Testis (tissue), 3 donors: ENCODE measurements around the gene SLC7A6. TPM values are rescaled to one million over a fixed set of nuclear protein-coding genes. Genes with fewer than 3 reads are reported as not detected.

Experiments used
- DNase-seq: peaks from one replicate; pipeline ENCODE4 v3.0.0-alpha.2; 2019
- H3K27ac ChIP-seq, 2 donors: fragments of 200-600 bp; sonication (generic); one replicate each; pipeline ENCODE4 v1.5.1; 2019
- H3K27me3 ChIP-seq: fragments of 200-600 bp; sonication (generic); one replicate; pipeline ENCODE4 v1.5.1; 2019
- H3K36me3 ChIP-seq: fragments of 200-600 bp; sonication (generic); one replicate; pipeline ENCODE4 v1.5.1; 2017; ENCODE audit warnings: low read depth; ENCODE audit errors: missing control alignments
- H3K4me1 ChIP-seq: fragments of 200-600 bp; sonication (generic); one replicate; pipeline ENCODE4 v1.5.1; 2019
- H3K4me3 ChIP-seq, 2 donors: fragments of 200-600 bp; sonication (generic); one replicate each; pipeline ENCODE4 v1.5.1; 2017 to 2019
- H3K9me3 ChIP-seq: fragments of 200-600 bp; sonication (generic); one replicate; pipeline ENCODE4 v1.5.1; 2017
- POLR2A ChIP-seq: fragments of 450-650 bp; IDR thresholded peaks from one replicate; pipeline ENCODE4 v1.6.1; 2017; ENCODE audit warnings: antibody characterized with exemption, mild to moderate bottlenecking, moderate library complexity
- WGBS, 2 donors: methylation state at CpG; one replicate each; pipeline ENCODE4 v1.1.5; 2018; 5-methylcytosine and 5-hydroxymethylcytosine counted together
- intact Hi-C: fragments of 100-400 bp; cut with DNase I; formaldehyde crosslinking; loops from one replicate; pipeline ENCODE4 v1.15.1; 2023; ENCODE audit warnings: low total_unique reads
- polyA plus RNA-seq: library from polyadenylated mRNA; stranded (reverse); fragments of 350-450 nt; fragmentation: Illumina TruSeq; extraction: RNeasy Lipid Tissue Mini Kit (QIAGEN cat#74804); gene quantifications from one replicate; pipeline ENCODE4 v1.2.3, GENCODE V29; 2014; ENCODE audit warnings: low read depth, low replicate concordance; ENCODE audit not compliant: insufficient read depth
- total RNA-seq, 2 donors: library from RNA; depleted of rRNA; stranded (reverse); fragments of >200 nt; gene quantifications; one replicate each; pipeline ENCODE4 v1.2.3, GENCODE V29; 2016
- TF ChIP-seq, protein P1 (sequence below), 3 experiments: fragments of 450-650 bp in 2 of 3; fragments of 200-600 bp in 1 of 3; sonication (generic) in 1 of 3; IDR thresholded peaks; one replicate each; pipeline ENCODE4 v1.5.1; 2016 to 2019; ENCODE audit warnings: antibody characterized with exemption in 3 of 3, mild to moderate bottlenecking in 2 of 3, moderate library complexity in 1 of 3

The SLC7A6 gene
- total and polyA plus RNA-seq, 3 donors from 2014 or later = 28.6 to 48.6 (median 42.2) TPM

DNA sequence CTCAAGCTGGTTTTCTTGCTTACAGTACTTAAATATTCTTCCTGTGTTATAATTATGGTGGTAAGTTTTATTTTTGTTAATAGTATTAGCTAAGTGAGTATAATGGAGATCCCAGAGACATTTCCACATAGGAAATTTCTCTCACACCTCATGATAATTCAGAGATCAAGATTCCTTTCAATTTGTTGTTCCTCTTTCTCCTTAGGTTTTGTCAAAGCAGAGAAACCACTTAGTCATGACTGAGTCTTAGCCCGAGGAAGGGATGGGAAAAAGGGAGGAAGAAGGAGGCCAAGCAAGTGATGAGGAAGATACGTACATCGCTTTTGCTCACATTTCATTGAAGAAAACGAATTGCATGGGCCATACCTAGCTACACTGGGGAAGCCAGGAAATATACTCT, 46.8 kb upstream of the SLC7A6 start:
- DNase-seq = no peak
- Histone ChIP-seq H3K27me3 (no peaks in the 10 kb centered on the region), H3K4me3 (no peak overlapping the region), H3K36me3 (no peaks in the 10 kb centered on the region), H3K9me3 (no peaks in the 10 kb centered on the region), H3K27ac (no peak overlapping the region), H3K4me1 (no peaks in the 10 kb centered on the region)
- 90 to 94% methylated on average over 4 of the region's 4 CpGs for WGBS, 2 donors
- intact Hi-C loops = no loop called here
- TF ChIP-seq, protein P1, sequence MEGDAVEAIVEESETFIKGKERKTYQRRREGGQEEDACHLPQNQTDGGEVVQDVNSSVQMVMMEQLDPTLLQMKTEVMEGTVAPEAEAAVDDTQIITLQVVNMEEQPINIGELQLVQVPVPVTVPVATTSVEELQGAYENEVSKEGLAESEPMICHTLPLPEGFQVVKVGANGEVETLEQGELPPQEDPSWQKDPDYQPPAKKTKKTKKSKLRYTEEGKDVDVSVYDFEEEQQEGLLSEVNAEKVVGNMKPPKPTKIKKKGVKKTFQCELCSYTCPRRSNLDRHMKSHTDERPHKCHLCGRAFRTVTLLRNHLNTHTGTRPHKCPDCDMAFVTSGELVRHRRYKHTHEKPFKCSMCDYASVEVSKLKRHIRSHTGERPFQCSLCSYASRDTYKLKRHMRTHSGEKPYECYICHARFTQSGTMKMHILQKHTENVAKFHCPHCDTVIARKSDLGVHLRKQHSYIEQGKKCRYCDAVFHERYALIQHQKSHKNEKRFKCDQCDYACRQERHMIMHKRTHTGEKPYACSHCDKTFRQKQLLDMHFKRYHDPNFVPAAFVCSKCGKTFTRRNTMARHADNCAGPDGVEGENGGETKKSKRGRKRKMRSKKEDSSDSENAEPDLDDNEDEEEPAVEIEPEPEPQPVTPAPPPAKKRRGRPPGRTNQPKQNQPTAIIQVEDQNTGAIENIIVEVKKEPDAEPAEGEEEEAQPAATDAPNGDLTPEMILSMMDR (IDR thresholded peaks at IDR 0.05) = no peak
- no peak for TF ChIP-seq POLR2A

GRCh38 chr16:68219725-68220351, 44.5 kb upstream of the SLC7A6 start:
- Histone ChIP-seq H3K36me3 (no peaks in the 10 kb centered on the region), H3K4me1 (no peaks in the 10 kb centered on the region), H3K27me3 (no peaks in the 10 kb centered on the region), H3K27ac (no peak overlapping the region), H3K4me3 (no peak overlapping the region), H3K9me3 (no peaks in the 10 kb centered on the region)
- 87 to 89% methylated on average over 6 of the region's 6 CpGs for WGBS, 2 donors
- intact Hi-C loops = no loop called here
- no peak for TF ChIP-seq POLR2A
- TF ChIP-seq, protein P1 (IDR thresholded peaks at IDR 0.05) = no peak
- DNase-seq = no peak

- no peak overlapping the region for H3K27ac ChIP-seq
- no peaks in the 10 kb centered on the region for H3K9me3 ChIP-seq
- no peaks in the 10 kb centered on the region for H3K36me3 ChIP-seq
- DNase-seq = no peak
- H3K4me3 ChIP-seq = no peak overlapping the region
- H3K27me3 ChIP-seq = no peaks in the 10 kb centered on the region
- intact Hi-C loops = no loop called here
- 65 to 81% methylated on average over 1 of the region's 1 CpG for WGBS, 2 donors
- H3K4me1 ChIP-seq = no peaks in the 10 kb centered on the region
- no peak for TF ChIP-seq POLR2A
- TF ChIP-seq, protein P1 (IDR thresholded peaks at IDR 0.05) = no peak
Observed at GRCh38 chr16:68223072-68223471, 41.3 kb upstream of the SLC7A6 start.

DNA sequence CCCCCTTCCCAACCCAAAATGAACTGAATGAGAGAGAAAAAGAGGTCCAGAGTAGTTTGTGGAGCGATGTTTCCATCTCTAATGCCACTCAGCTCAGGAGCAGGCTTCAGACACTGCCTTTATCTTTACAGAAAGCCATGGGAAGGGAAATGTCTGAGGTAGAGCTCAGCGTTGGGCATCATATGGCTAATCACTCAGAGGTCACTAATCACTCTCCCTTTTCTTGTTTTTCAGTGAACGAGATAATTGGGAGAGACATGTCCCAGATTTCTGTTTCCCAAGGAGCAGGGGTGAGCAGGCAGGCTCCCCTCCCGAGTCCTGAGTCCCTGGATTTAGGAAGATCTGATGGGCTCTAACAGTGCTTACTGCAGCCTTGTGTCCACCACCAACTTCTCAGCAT, 38.2 kb upstream of the SLC7A6 start:
- H3K36me3 ChIP-seq = no peaks in the 10 kb centered on the region
- no peak for TF ChIP-seq POLR2A
- TF ChIP-seq, protein P1 (IDR thresholded peaks at IDR 0.05) = no peak
- DNase-seq = no peak
- 82 to 89% methylated on average over 4 of the region's 4 CpGs for WGBS, 2 donors
- no peak overlapping the region for H3K27ac ChIP-seq
- H3K27me3 ChIP-seq = no peaks in the 10 kb centered on the region
- no peaks in the 10 kb centered on the region for H3K4me1 ChIP-seq
- no peak overlapping the region for H3K4me3 ChIP-seq
- H3K9me3 ChIP-seq = no peaks in the 10 kb centered on the region
- intact Hi-C loops = no loop called here

GRCh38 chr16:68227183-68227793, 37.0 kb upstream of the SLC7A6 start:
- no peak overlapping the region for H3K27ac ChIP-seq
- H3K9me3 ChIP-seq = no peaks in the 10 kb centered on the region
- H3K4me1 ChIP-seq = no peaks in the 10 kb centered on the region
- no peak for DNase-seq
- TF ChIP-seq, protein P1 (IDR thresholded peaks at IDR 0.05) = no peak
- TF ChIP-seq POLR2A = no peak
- no peak overlapping the region for H3K4me3 ChIP-seq
- H3K27me3 ChIP-seq = no peaks in the 10 kb centered on the region
- intact Hi-C loops = no loop called here
- H3K36me3 ChIP-seq = no peaks in the 10 kb centered on the region
- WGBS, 2 donors = 60 to 68% methylated on average over 3 of the region's 3 CpGs
